GM23338 (cell line): Measurements from ENCODE around the gene MRPS7. TPM values are rescaled to one million over a fixed set of nuclear protein-coding genes. Genes with fewer than 3 reads are reported as not detected.

Source experiments
- ATAC-seq: fragments of 200-7000 bp; cut with Tn5 transposase; 3 replicates; pipeline ENCODE4 v1.9.1; 2020
- DNase-seq: peaks from one replicate; pipeline ENCODE4 v3.0.0-alpha.2; 2015; ENCODE audit warnings: low spot score
- H2AFZ ChIP-seq: fragments of 200-600 bp; sonication (generic); 2 replicates; pipeline ENCODE4 v1.8.0; 2016; ENCODE audit warnings: antibody characterized with exemption, mild to moderate bottlenecking, moderate library complexity
- H3F3A ChIP-seq: fragments of 200-600 bp; sonication (generic); replicated peaks from 2 replicates; pipeline ENCODE4 v1.8.0; 2017; ENCODE audit warnings: antibody characterized with exemption, mixed run types, low read depth
- H3K27ac ChIP-seq: fragments of 200-600 bp; sonication (generic); 2 replicates; pipeline ENCODE4 v1.6.1; 2016; ENCODE audit warnings: low read depth
- H3K27me3 ChIP-seq: fragments of 200-600 bp; sonication (generic); 2 replicates; pipeline ENCODE4 v1.8.0; 2016; ENCODE audit warnings: mild to moderate bottlenecking, mixed run types, moderate library complexity; ENCODE audit not compliant: insufficient read depth
- H3K36me3 ChIP-seq: fragments of 200-600 bp; sonication (generic); 2 replicates; pipeline ENCODE4 v1.8.0; 2016; ENCODE audit warnings: mild to moderate bottlenecking; ENCODE audit not compliant: insufficient read depth
- H3K4me1 ChIP-seq: fragments of 200-600 bp; sonication (generic); 2 replicates; pipeline ENCODE4 v1.8.0; 2016; ENCODE audit warnings: mild to moderate bottlenecking, moderate library complexity; ENCODE audit not compliant: insufficient read depth
- H3K4me2 ChIP-seq: fragments of 200-600 bp; sonication (generic); 2 replicates; pipeline ENCODE4 v1.7.1; 2017; ENCODE audit warnings: mixed run types
- H3K4me3 ChIP-seq: fragments of 200-600 bp; sonication (generic); 2 replicates; pipeline ENCODE4 v1.6.1; 2016; ENCODE audit warnings: mixed run types
- H3K79me2 ChIP-seq: fragments of 200-600 bp; sonication (generic); replicated peaks from 2 replicates; pipeline ENCODE4 v1.8.0; 2017; ENCODE audit warnings: mild to moderate bottlenecking; ENCODE audit not compliant: insufficient read depth
- H3K9me2 ChIP-seq: fragments of 200-600 bp; sonication (generic); 2 replicates; pipeline ENCODE4 v1.8.0; 2017; ENCODE audit not compliant: insufficient read depth
- H4K20me1 ChIP-seq: fragments of 200-600 bp; sonication (generic); replicated peaks from 2 replicates; pipeline ENCODE4 v1.8.0; 2017; ENCODE audit warnings: mild to moderate bottlenecking; ENCODE audit not compliant: insufficient read depth
- H3K27ac Mint-ChIP-seq: 2 replicates; pipeline ENCODE4 v1.8.0; 2020; ENCODE audit warnings: inconsistent platforms, mild to moderate bottlenecking, moderate library complexity, mixed read lengths
- H3K27me3 Mint-ChIP-seq: 3 replicates; pipeline ENCODE4 v1.8.0; 2022; ENCODE audit warnings: low read depth, mild to moderate bottlenecking, moderate library complexity, mixed read lengths, inconsistent platforms; ENCODE audit not compliant: insufficient read depth, poor library complexity
- H3K36me3 Mint-ChIP-seq: 3 replicates; pipeline ENCODE4 v1.8.0; 2021; ENCODE audit warnings: low read depth, mild to moderate bottlenecking, inconsistent platforms, moderate library complexity, mixed read lengths
- H3K4me1 Mint-ChIP-seq: 3 replicates; pipeline ENCODE4 v1.8.0; 2020; ENCODE audit warnings: mild to moderate bottlenecking, inconsistent platforms, mixed read lengths
- H3K4me3 Mint-ChIP-seq: 3 replicates; pipeline ENCODE4 v1.8.0; 2021; ENCODE audit warnings: moderate library complexity, mild to moderate bottlenecking, inconsistent platforms, mixed read lengths
- H3K9me3 Mint-ChIP-seq: 3 replicates; pipeline ENCODE4 v1.8.0; 2020; ENCODE audit warnings: moderate library complexity, mild to moderate bottlenecking, inconsistent platforms, mixed read lengths
- CREB1 ChIP-seq: fragments of 250-450 bp; sonication (Bioruptor Pico); IDR thresholded peaks from 2 replicates; pipeline ENCODE4 v1.5.0; 2020; ENCODE audit warnings: low read depth, mild to moderate bottlenecking, moderate library complexity
- CTCF ChIP-seq, 2 experiments: fragments of 200-600 bp in 1 of 2; sonication (generic) in 1 of 2; conservative IDR thresholded peaks; 2 replicates each; pipeline versions ENCODE4 v1.5.1 to v1.6.1; 2016 to 2017; ENCODE audit warnings: antibody characterized with exemption in 2 of 2, low read depth in 2 of 2, mild to moderate bottlenecking in 2 of 2, moderate library complexity in 1 of 2
- ETS1 ChIP-seq: IDR thresholded peaks from 2 replicates; pipeline ENCODE4 v1.6.1; 2016; ENCODE audit warnings: antibody characterized with exemption
- EZH2 ChIP-seq: fragments of 200-600 bp; sonication (generic); IDR thresholded peaks from one replicate; pipeline ENCODE4 v1.8.0; 2017; ENCODE audit warnings: antibody characterized with exemption, mild to moderate bottlenecking, low read depth; ENCODE audit not compliant: unreplicated experiment
- EZH2phosphoT487 ChIP-seq: fragments of 200-600 bp; sonication (generic); IDR thresholded peaks from one replicate; pipeline ENCODE4 v1.8.1; 2018; ENCODE audit warnings: antibody characterized with exemption; ENCODE audit not compliant: unreplicated experiment
- JUNB ChIP-seq: IDR thresholded peaks from one replicate; pipeline ENCODE4 v1.6.1; 2016; ENCODE audit warnings: antibody characterized with exemption; ENCODE audit not compliant: unreplicated experiment
- NANOG ChIP-seq: IDR thresholded peaks from 2 replicates; pipeline ENCODE4 v1.6.1; 2016; ENCODE audit warnings: antibody characterized with exemption, borderline replicate concordance
- POLR2AphosphoS5 ChIP-seq: IDR thresholded peaks from 2 replicates; pipeline ENCODE4 v1.6.1; 2016; ENCODE audit warnings: antibody characterized with exemption, low read depth
- REST ChIP-seq: IDR thresholded peaks from one replicate; pipeline ENCODE4 v1.6.1; 2018; ENCODE audit warnings: antibody characterized with exemption; ENCODE audit not compliant: unreplicated experiment
- STAT1 ChIP-seq: IDR thresholded peaks from one replicate; pipeline ENCODE4 v1.6.1; 2016; ENCODE audit warnings: antibody characterized with exemption; ENCODE audit not compliant: unreplicated experiment
- ZNF114 ChIP-seq: fragments of 250-450 bp; sonication (Bioruptor Pico); IDR thresholded peaks from 2 replicates; pipeline ENCODE4 v1.5.0; 2020; ENCODE audit warnings: mild to moderate bottlenecking, moderate library complexity
- ZNF331 ChIP-seq: fragments of 250-450 bp; sonication (Bioruptor Pico); IDR thresholded peaks from 2 replicates; pipeline ENCODE4 v1.5.0; 2020; ENCODE audit warnings: low read depth, mild to moderate bottlenecking, moderate library complexity
- ZNF462 ChIP-seq: fragments of 250-450 bp; sonication (Bioruptor Pico); IDR thresholded peaks from 2 replicates; pipeline ENCODE4 v1.5.0; 2020; ENCODE audit warnings: mild to moderate bottlenecking, moderate library complexity
- polyA plus RNA-seq: library from polyadenylated mRNA; unstranded; fragments of >200 nt; fragmentation: Nextera tagmentation; extraction: Ambion mirVana; gene quantifications from 2 replicates; pipeline ENCODE4 v1.2.1, GENCODE V29; 2016
- total RNA-seq: library from RNA; depleted of rRNA; stranded (reverse); fragments of >200 nt; shearing (Covaris generic); gene quantifications from 2 replicates; pipeline ENCODE4 v1.2.3, GENCODE V29; 2014

The MRPS7 gene
- total and polyA plus RNA-seq, 2 experiments from 2014 or later, result 60.6 to 114 TPM

GRCh38 chr17:75237100-75238014 lies 24.3 kb upstream of the MRPS7 start:
- H3K4me1 Mint-ChIP-seq, result peaks cover 10% of the 10 kb centered on the region; the same call in 2 of the 3 replicates
- no peak overlapping the region for H3K4me2 ChIP-seq
- H3K27me3 Mint-ChIP-seq, result peaks cover 29% of the 10 kb centered on the region
- no peak overlapping the region for H2AFZ ChIP-seq
- DNase-seq, result no peak
- no peaks in the 10 kb centered on the region for H3K4me1 ChIP-seq
- no peak overlapping the region for H3K27ac ChIP-seq
- peaks cover 39% of the 10 kb centered on the region for H3F3A ChIP-seq
- H3K27ac Mint-ChIP-seq, result no peak overlapping the region; the same call in 1 of the 2 replicates
- no peak for ATAC-seq
- peaks cover 89% of the 10 kb centered on the region for H3K36me3 Mint-ChIP-seq
- no peaks in the 10 kb centered on the region for H3K9me2 ChIP-seq
- H3K27me3 ChIP-seq, result no peaks in the 10 kb centered on the region
- peaks cover 32% of the 10 kb centered on the region for H3K36me3 ChIP-seq
- H3K4me3 Mint-ChIP-seq, result no peak overlapping the region
- H3K4me3 ChIP-seq, result no peak overlapping the region
- TF ChIP-seq JUNB (no peak), ETS1 (no peak), ZNF462 (CRISPR knock-in tag) (no peak), EZH2 (no peak), CTCF (conservative IDR thresholded peaks at IDR 0.05; ENCODE audit: low read depth in 2 of 2) (no peak), ZNF114 (CRISPR knock-in tag) (no peak), POLR2AphosphoS5 (no peak; the same call in 1 of the 2 replicates), ZNF331 (CRISPR knock-in tag) (no peak), REST (no peak), CREB1 (CRISPR knock-in tag) (no peak), EZH2phosphoT487 (no peak), NANOG (no peak), STAT1 (no peak)
- H4K20me1 ChIP-seq, result peaks cover 4% of the 10 kb centered on the region; the same call in 1 of the 2 replicates
- H3K9me3 Mint-ChIP-seq, result no peaks in the 10 kb centered on the region
- no peaks in the 10 kb centered on the region for H3K79me2 ChIP-seq
